Esophagus muscularis mucosa (tissue), 4 donors: ENCODE data around the gene SLC25A13. TPM values are rescaled to one million over a fixed set of nuclear protein-coding genes. Genes with fewer than 3 reads are reported as not detected.

ENCODE experiments used
- DNase-seq: peaks from one replicate; pipeline ENCODE4 v3.0.0-alpha.2; 2017; ENCODE audit errors: extremely low spot score
- H3K27ac ChIP-seq, 4 donors: fragments of 200-600 bp; sonication (generic); replicated peaks in 1 of 4; 1 replicate in 3 of 4; 2 replicates in 1 of 4; pipeline ENCODE4 v1.5.1; 2016 to 2019; ENCODE audit warnings: mild to moderate bottlenecking in 1 of 4
- H3K27me3 ChIP-seq, 4 donors: fragments of 200-600 bp; sonication (generic); one replicate each; pipeline versions ENCODE4 v1.5.1 to v1.6.0; 2016 to 2019
- H3K36me3 ChIP-seq, 4 donors: fragments of 200-600 bp; sonication (generic); one replicate each; pipeline ENCODE4 v1.5.1; 2016 to 2019
- H3K4me1 ChIP-seq, 4 donors: fragments of 200-600 bp; sonication (generic); one replicate each; pipeline ENCODE4 v1.5.1; 2016 to 2019
- H3K4me3 ChIP-seq, 4 donors: fragments of 200-600 bp; sonication (generic); 1 replicate in 2 of 4; 2 replicates in 2 of 4; pipeline ENCODE4 v1.5.1; 2016 to 2019; ENCODE audit warnings: mild to moderate bottlenecking in 4 of 4, moderate library complexity in 1 of 4
- H3K9me3 ChIP-seq, 4 donors: fragments of 200-600 bp; sonication (generic); 1 replicate in 3 of 4; 2 replicates in 1 of 4; pipeline ENCODE4 v1.5.1; 2016 to 2019
- CTCF ChIP-seq, 3 experiments: fragments of 200-600 bp in 2 of 3; fragments of 450-650 bp in 1 of 3; sonication (generic) in 2 of 3; IDR thresholded peaks; one replicate each; pipeline ENCODE4 v1.5.1; 2017 to 2019; ENCODE audit warnings: antibody characterized with exemption in 3 of 3, mild to moderate bottlenecking in 2 of 3, moderate library complexity in 1 of 3
- EP300 ChIP-seq: sonication (generic); formaldehyde crosslinking; IDR thresholded peaks from one replicate; pipeline ENCODE4 v1.6.1; 2017; ENCODE audit warnings: antibody characterized with exemption
- POLR2A ChIP-seq: fragments of 450-650 bp; IDR thresholded peaks from one replicate; pipeline ENCODE4 v1.6.1; 2017; ENCODE audit warnings: antibody characterized with exemption, moderate library complexity, mild to moderate bottlenecking, low read depth
- POLR2AphosphoS5 ChIP-seq, 2 donors: sonication (generic); formaldehyde crosslinking; IDR thresholded peaks; one replicate each; pipeline ENCODE4 v1.6.1; 2017; ENCODE audit warnings: antibody characterized with exemption in 2 of 2
- WGBS: methylation state at CpG from one replicate; pipeline ENCODE4 v1.1.5; 2018; 5-methylcytosine and 5-hydroxymethylcytosine counted together
- intact Hi-C: fragments of 100-400 bp; cut with DNase I; formaldehyde crosslinking; loops from one replicate; pipeline ENCODE4 v1.15.1; 2023
- small RNA-seq, 3 donors: library from RNA; depleted of rRNA; stranded (forward); fragments of <200 nt; gene quantifications; one replicate each; pipeline ENCODE3, GENCODE V24; 2016
- total RNA-seq, 4 donors: library from RNA; depleted of rRNA; stranded (reverse); fragments of >200 nt; gene quantifications; one replicate each; pipeline versions ENCODE4 v1.1.0 to v1.2.1, GENCODE V29; 2016

The SLC25A13 gene
- total RNA-seq, 4 donors from 2014 or later = 8.6 to 17.4 (median 14.4) TPM

GRCh38 chr7:96080027-96080426 is 241.9 kb downstream of the SLC25A13 start:
- no peak for DNase-seq
- intact Hi-C loops = no loop called here
- TF ChIP-seq POLR2A = no peak
- TF ChIP-seq CTCF (IDR thresholded peaks at IDR 0.05) = no peak
- no peak for TF ChIP-seq EP300
- no peak for TF ChIP-seq POLR2AphosphoS5 (IDR thresholded peaks at IDR 0.05)
- WGBS = 77% methylated on average over 6 of the region's 6 CpGs
- Histone ChIP-seq H3K4me3 (no peak overlapping the region), H3K4me1 (peaks cover 7 to 12% (median 11%) of the 10 kb centered on the region in 4 donors), H3K9me3 (no peaks in the 10 kb centered on the region), H3K27me3 (no peaks in the 10 kb centered on the region), H3K36me3 (no peaks in the 10 kb centered on the region), H3K27ac (no peak overlapping the region)

- WGBS = 16% methylated on average over 10 of the region's 10 CpGs
- no peaks in the 10 kb centered on the region for H3K36me3 ChIP-seq
- no peak overlapping the region for H3K27ac ChIP-seq
- peak overlapping the region; percentile 53 to 63 (median 55) for H3K4me3 ChIP-seq
- peaks cover 7 to 12% (median 11%) of the 10 kb centered on the region in 4 donors for H3K4me1 ChIP-seq
- H3K27me3 ChIP-seq = no peaks in the 10 kb centered on the region
- TF ChIP-seq POLR2A = no peak
- TF ChIP-seq CTCF (IDR thresholded peaks at IDR 0.05) = no peak
- no peak for TF ChIP-seq EP300
- no peak for TF ChIP-seq POLR2AphosphoS5 (IDR thresholded peaks at IDR 0.05)
- DNase-seq = no peak
- intact Hi-C loops = loop anchor here (5.0 kb wide), 1 partner anchor 951 kb away; no protein-coding TSS in a partner anchor
- H3K9me3 ChIP-seq = no peaks in the 10 kb centered on the region
Measured at GRCh38 chr7:96076350-96076707, 245.6 kb downstream of the SLC25A13 start.

GRCh38 chr7:96075510-96076349 is 246.2 kb downstream of the SLC25A13 start:
- Histone ChIP-seq H3K27ac (no peak overlapping the region), H3K27me3 (no peaks in the 10 kb centered on the region), H3K4me3 (peak overlapping the region; percentile 53 to 63 (median 55)), H3K36me3 (no peaks in the 10 kb centered on the region), H3K4me1 (peaks cover 7 to 12% (median 11%) of the 10 kb centered on the region in 4 donors), H3K9me3 (no peaks in the 10 kb centered on the region)
- intact Hi-C loops = loop anchor here (5.0 kb wide), 1 partner anchor 952 kb away; no protein-coding TSS in a partner anchor
- 2% methylated on average over 34 of the region's 47 CpGs for WGBS
- TF ChIP-seq POLR2A = no peak
- TF ChIP-seq CTCF (IDR thresholded peaks at IDR 0.05) = peak; percentile 67 to 87 (median 74)
- DNase-seq = no peak

GRCh38 chr7:96074871-96075270 is 247.0 kb downstream of the SLC25A13 start:
- Histone ChIP-seq H3K27me3 (no peaks in the 10 kb centered on the region), H3K36me3 (no peaks in the 10 kb centered on the region), H3K4me1 (peaks cover 7 to 12% (median 11%) of the 10 kb centered on the region in 4 donors), H3K9me3 (no peaks in the 10 kb centered on the region), H3K4me3 (no peak overlapping the region), H3K27ac (no peak overlapping the region)
- intact Hi-C loops = loop anchor here (5.0 kb wide), 1 partner anchor 952 kb away; no protein-coding TSS in a partner anchor
- DNase-seq = no peak
- 57% methylated on average over 1 of the region's 1 CpG for WGBS
- TF ChIP-seq CTCF (IDR thresholded peaks at IDR 0.05) (no peak), POLR2AphosphoS5 (IDR thresholded peaks at IDR 0.05) (no peak), EP300 (no peak)

Small RNAs within 50 kb of the gene (small RNA-seq; reads per million reads assigned to genes)
- gene AC084368.1 = 0 reads per million in 3 donors
- 0 reads per million in 3 donors for gene MIR591
- gene RNU6-364P = 0 reads per million in 3 donors
- 0 reads per million in 3 donors for gene RNU6-532P
